ENCODE data around the gene PGBD5. TPM values are rescaled to one million over a fixed set of nuclear protein-coding genes. Genes with fewer than 3 reads are reported as not detected.
A peak's percentile ranks its signal among the peaks of the same experiment; 100 is the strongest.

Gene PGBD5
- total and polyA plus RNA-seq, 9 of the 15 experiments (the other 6 are each of a cell fraction or from before 2014, with no cell fraction given): under 0.01 to 0.40 (median 0.10) TPM; not detected in 3

DNA sequence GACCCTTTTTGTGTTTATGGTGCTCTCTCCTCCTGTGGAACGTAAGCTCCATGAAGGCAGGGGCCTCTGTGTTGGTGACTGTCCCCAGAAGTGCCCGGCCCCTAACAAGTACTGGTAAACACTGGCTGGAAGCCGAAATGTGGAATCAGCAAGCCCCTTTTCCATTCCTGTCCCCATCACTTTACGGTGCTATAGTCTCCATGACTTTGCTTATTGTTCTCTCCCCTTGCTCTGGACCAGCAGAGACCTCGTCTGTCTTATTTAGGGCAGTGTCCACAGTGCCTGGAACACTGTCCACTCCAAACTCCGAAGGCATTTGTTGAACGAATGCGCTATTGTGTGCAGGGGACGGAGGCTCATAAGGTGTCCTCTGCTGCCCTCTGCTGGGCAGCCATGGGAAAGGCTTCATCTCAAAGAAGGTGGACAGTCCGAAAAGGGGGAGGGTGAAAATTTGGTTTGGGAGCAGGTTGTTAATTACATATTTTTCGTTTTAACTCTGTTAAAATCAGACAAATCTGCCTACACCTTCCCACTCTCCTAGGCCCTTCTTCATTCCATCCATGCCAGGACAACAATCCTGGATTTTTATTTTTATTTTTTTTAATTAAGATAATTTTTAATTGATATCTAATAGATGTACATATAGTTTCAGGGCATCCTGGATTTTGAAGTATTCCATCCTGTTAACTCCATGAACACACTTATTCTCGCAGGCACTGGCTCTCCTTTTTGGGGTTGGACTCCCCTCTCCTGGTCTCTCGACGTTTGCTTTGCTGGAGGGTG is 115.6 kb downstream of the PGBD5 start (continued):
- TF ChIP-seq, protein P1, sequence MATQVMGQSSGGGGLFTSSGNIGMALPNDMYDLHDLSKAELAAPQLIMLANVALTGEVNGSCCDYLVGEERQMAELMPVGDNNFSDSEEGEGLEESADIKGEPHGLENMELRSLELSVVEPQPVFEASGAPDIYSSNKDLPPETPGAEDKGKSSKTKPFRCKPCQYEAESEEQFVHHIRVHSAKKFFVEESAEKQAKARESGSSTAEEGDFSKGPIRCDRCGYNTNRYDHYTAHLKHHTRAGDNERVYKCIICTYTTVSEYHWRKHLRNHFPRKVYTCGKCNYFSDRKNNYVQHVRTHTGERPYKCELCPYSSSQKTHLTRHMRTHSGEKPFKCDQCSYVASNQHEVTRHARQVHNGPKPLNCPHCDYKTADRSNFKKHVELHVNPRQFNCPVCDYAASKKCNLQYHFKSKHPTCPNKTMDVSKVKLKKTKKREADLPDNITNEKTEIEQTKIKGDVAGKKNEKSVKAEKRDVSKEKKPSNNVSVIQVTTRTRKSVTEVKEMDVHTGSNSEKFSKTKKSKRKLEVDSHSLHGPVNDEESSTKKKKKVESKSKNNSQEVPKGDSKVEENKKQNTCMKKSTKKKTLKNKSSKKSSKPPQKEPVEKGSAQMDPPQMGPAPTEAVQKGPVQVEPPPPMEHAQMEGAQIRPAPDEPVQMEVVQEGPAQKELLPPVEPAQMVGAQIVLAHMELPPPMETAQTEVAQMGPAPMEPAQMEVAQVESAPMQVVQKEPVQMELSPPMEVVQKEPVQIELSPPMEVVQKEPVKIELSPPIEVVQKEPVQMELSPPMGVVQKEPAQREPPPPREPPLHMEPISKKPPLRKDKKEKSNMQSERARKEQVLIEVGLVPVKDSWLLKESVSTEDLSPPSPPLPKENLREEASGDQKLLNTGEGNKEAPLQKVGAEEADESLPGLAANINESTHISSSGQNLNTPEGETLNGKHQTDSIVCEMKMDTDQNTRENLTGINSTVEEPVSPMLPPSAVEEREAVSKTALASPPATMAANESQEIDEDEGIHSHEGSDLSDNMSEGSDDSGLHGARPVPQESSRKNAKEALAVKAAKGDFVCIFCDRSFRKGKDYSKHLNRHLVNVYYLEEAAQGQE (IDR thresholded peaks at IDR 0.05; ENCODE audit: borderline replicate concordance): peak; percentile 89
- TF ChIP-seq, protein P1 (CRISPR knock-in tag; IDR thresholded peaks at IDR 0.05; ENCODE audit: low read depth): 0 out of 2 replicates have a peak, but pooled peaks have one; percentile 44
- TF ChIP-seq CBX3 (IDR thresholded peaks at IDR 0.05; ENCODE audit: borderline replicate concordance in 1 of 2, low read length in 2 of 2) (peak in 1 of 2 experiments; percentile 71; a peak in 1 of 3 replicates), STAG1 (CRISPR knock-in tag; IDR thresholded peaks at IDR 0.05; ENCODE audit: borderline replicate concordance) (peak; percentile 99), KAT2B (IDR thresholded peaks at IDR 0.05; ENCODE audit: low read depth, low read length) (no peak), FOXP1 (CRISPR knock-in tag; IDR thresholded peaks at IDR 0.05) (no peak), ZNF12 (CRISPR knock-in tag; IDR thresholded peaks at IDR 0.05) (no peak), ZNF184 (CRISPR knock-in tag; IDR thresholded peaks at IDR 0.05) (no peak), MAZ (CRISPR knock-in tag; conservative IDR thresholded peaks at IDR 0.05 in 1 of 2, IDR thresholded peaks at IDR 0.05 in 1 of 2) (peak; percentile 57 to 69; a peak in 3 of 4 replicates), XRCC5 (IDR thresholded peaks at IDR 0.05; ENCODE audit: low read depth, low read length) (0 out of 2 replicates have a peak, but pooled peaks have one; percentile 70), ILK (tag; IDR thresholded peaks at IDR 0.05; ENCODE audit: borderline replicate concordance, low read depth) (no peak), ZNF668 (CRISPR knock-in tag; IDR thresholded peaks at IDR 0.05) (no peak), YY1 (IDR thresholded peaks at IDR 0.05; ENCODE audit: borderline replicate concordance in 1 of 3, control insufficient read depth in 1 of 3, extremely low read depth in 1 of 3, insufficient read depth in 3 of 3, insufficient read length in 1 of 3, insufficient replicate concordance in 2 of 3, low read depth in 1 of 3, low read length in 2 of 3) (peak in 1 of 3 experiments; percentile 14), ZNF717 (CRISPR knock-in tag; IDR thresholded peaks at IDR 0.05) (no peak), ZNF583 (CRISPR knock-in tag; IDR thresholded peaks at IDR 0.05) (0 out of 2 replicates have a peak, but pooled peaks have one; percentile 41), ARID2 (IDR thresholded peaks at IDR 0.05) (peak; percentile 93), ZKSCAN1 (IDR thresholded peaks at IDR 0.05; ENCODE audit: low read depth, low read length) (0 out of 2 replicates have a peak, but pooled peaks have one; percentile 33)
- TF ChIP-seq, protein P2, sequence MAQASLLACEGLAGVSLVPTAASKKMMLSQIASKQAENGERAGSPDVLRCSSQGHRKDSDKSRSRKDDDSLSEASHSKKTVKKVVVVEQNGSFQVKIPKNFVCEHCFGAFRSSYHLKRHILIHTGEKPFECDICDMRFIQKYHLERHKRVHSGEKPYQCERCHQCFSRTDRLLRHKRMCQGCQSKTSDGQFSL (CRISPR knock-in tag; IDR thresholded peaks at IDR 0.05): peak; percentile 30; the same call in 1 of the 2 replicates
- TF ChIP-seq, protein P2 (tag; IDR thresholded peaks at IDR 0.05): no peak

All from K562 (cell line).